ENCODE results near the gene SIAE. TPM values are rescaled to one million over a fixed set of nuclear protein-coding genes. Genes with fewer than 3 reads are reported as not detected.

SIAE gene
- total and polyA plus RNA-seq, 12 donors = 17.9 to 92.9 (median 74.3) TPM

GRCh38 chr11:124699547-124699946 lies 26.0 kb upstream of the SIAE start:
- Histone ChIP-seq H3K36me3 (peaks cover 0 to under 1% (median 0%) of the 10 kb centered on the region in 9 donors), H3K4me1 (no peaks in the 10 kb centered on the region), H3K27me3 (peaks cover 0 to 4% (median 0%) of the 10 kb centered on the region in 7 donors), H3K9me3 (peaks cover 0 to 11% (median 0%) of the 10 kb centered on the region in 11 donors), H3K4me3 (no peak overlapping the region), H3K27ac (no peak overlapping the region)
- ATAC-seq = no peak
- intact Hi-C loops (cut with DNase I) = no loop called here
- DNase-seq = no peak
- WGBS, 2 donors = 90 to 91% methylated on average over 1 of the region's 1 CpG
- no peak for TF ChIP-seq CTCF (IDR thresholded peaks at IDR 0.05)

GRCh38 chr11:124693142-124693541 lies 19.6 kb upstream of the SIAE start:
- no peak for TF ChIP-seq CTCF (IDR thresholded peaks at IDR 0.05)
- Histone ChIP-seq H3K27ac (no peak overlapping the region), H3K9me3 (peaks cover 0 to 8% (median 0%) of the 10 kb centered on the region in 11 donors), H3K4me1 (no peaks in the 10 kb centered on the region), H3K4me3 (no peak overlapping the region), H3K36me3 (peaks cover 0 to 4% (median 0%) of the 10 kb centered on the region in 9 donors), H3K27me3 (no peaks in the 10 kb centered on the region)
- DNase-seq = no peak
- ATAC-seq = no peak
- intact Hi-C loops (cut with DNase I) = no loop called here
- 96 to 98% methylated on average over 2 of the region's 2 CpGs for WGBS, 2 donors

- no peak for TF ChIP-seq CTCF (IDR thresholded peaks at IDR 0.05)
- WGBS, 2 donors = 99 to 100% methylated on average over 1 of the region's 1 CpG
- Histone ChIP-seq H3K36me3 (peaks cover 0 to 17% (median 0%) of the 10 kb centered on the region in 9 donors), H3K27ac (no peak overlapping the region), H3K4me1 (peaks cover 0 to 1% (median 0%) of the 10 kb centered on the region in 9 donors), H3K9me3 (peaks cover 0 to 32% (median 12%) of the 10 kb centered on the region in 11 donors), H3K27me3 (no peaks in the 10 kb centered on the region), H3K4me3 (no peak overlapping the region)
- no peak for ATAC-seq
- intact Hi-C loops (cut with DNase I) = loop anchor here in 1 of 10 donors (5.0 kb wide), 1 partner anchor 40 kb away; no protein-coding TSS in a partner anchor
- no peak for DNase-seq
Measured at GRCh38 chr11:124682443-124682842, 8.9 kb upstream of the SIAE start.

- Histone ChIP-seq H3K27ac (no peak overlapping the region), H3K27me3 (no peaks in the 10 kb centered on the region), H3K36me3 (peaks cover 0 to 17% (median 0%) of the 10 kb centered on the region in 9 donors), H3K9me3 (peaks cover 0 to 32% (median 12%) of the 10 kb centered on the region in 11 donors), H3K4me3 (no peak overlapping the region), H3K4me1 (peaks cover 0 to 11% (median 2%) of the 10 kb centered on the region in 9 donors)
- no peak for ATAC-seq
- WGBS, 2 donors = 94 to 95% methylated on average over 2 of the region's 2 CpGs
- TF ChIP-seq CTCF (IDR thresholded peaks at IDR 0.05) = no peak
- no peak for DNase-seq
- intact Hi-C loops (cut with DNase I) = loop anchor here in 1 of 10 donors (5.0 kb wide), 1 partner anchor 41 kb away; no protein-coding TSS in a partner anchor
Measured at GRCh38 chr11:124681421-124681820, 7.9 kb upstream of the SIAE start.

All from heart right ventricle (tissue), 16 donors.